ENCODE measurements around the gene TAF4.

GRCh38 chr20:61941721-61942405, 123.8 kb downstream of the TAF4 start:
- TF ChIP-seq CTCF (IDR thresholded peaks at IDR 0.05) (no peak), POLR2A (IDR thresholded peaks at IDR 0.05) (no peak)

Data from body of pancreas (tissue), 4 donors.